Skeletal muscle tissue (tissue), 4 donors: ENCODE data around the gene CCDC61. TPM values are rescaled to one million over a fixed set of nuclear protein-coding genes. Genes with fewer than 3 reads are reported as not detected.

ENCODE experiments used
- H3K27ac ChIP-seq: one replicate; pipeline ENCODE4 v1.7.0; 2013; ENCODE audit warnings: mild to moderate bottlenecking, low read depth, low read length, inconsistent platforms
- H3K27me3 ChIP-seq, 3 donors: one replicate each; pipeline ENCODE4 v1.7.0; 2013; ENCODE audit warnings: low read length in 3 of 3; ENCODE audit not compliant: control insufficient read depth in 3 of 3, insufficient read depth in 3 of 3
- H3K36me3 ChIP-seq, 3 donors: one replicate each; pipeline ENCODE4 v1.7.0; 2013; ENCODE audit warnings: low read length in 3 of 3; ENCODE audit not compliant: control insufficient read depth in 3 of 3, insufficient read depth in 3 of 3
- H3K4me1 ChIP-seq, 3 donors: one replicate each; pipeline ENCODE4 v1.7.0; 2013; ENCODE audit warnings: low read length in 3 of 3, mild to moderate bottlenecking in 3 of 3; ENCODE audit not compliant: control insufficient read depth in 3 of 3, insufficient read depth in 3 of 3
- H3K4me3 ChIP-seq, 3 donors: one replicate each; pipeline ENCODE4 v1.7.0; 2013; ENCODE audit warnings: low read length in 3 of 3
- H3K9ac ChIP-seq, 3 donors: one replicate each; pipeline ENCODE4 v1.7.0; 2013; ENCODE audit warnings: low read length in 3 of 3, mild to moderate bottlenecking in 3 of 3, moderate library complexity in 2 of 3, low read depth in 1 of 3
- H3K9me3 ChIP-seq, 3 donors: one replicate each; pipeline ENCODE4 v1.7.0; 2013; ENCODE audit warnings: low read length in 3 of 3; ENCODE audit not compliant: control insufficient read depth in 3 of 3
- total RNA-seq: library from RNA; depleted of rRNA; stranded (reverse); fragments of >200 nt; gene quantifications from one replicate; pipeline ENCODE4 v1.2.3, GENCODE V29; 2014
- donor health status: Osteomylitis.

CCDC61 gene
- total RNA-seq, 1 donor from 2014 or later: 4.2 TPM

DNA sequence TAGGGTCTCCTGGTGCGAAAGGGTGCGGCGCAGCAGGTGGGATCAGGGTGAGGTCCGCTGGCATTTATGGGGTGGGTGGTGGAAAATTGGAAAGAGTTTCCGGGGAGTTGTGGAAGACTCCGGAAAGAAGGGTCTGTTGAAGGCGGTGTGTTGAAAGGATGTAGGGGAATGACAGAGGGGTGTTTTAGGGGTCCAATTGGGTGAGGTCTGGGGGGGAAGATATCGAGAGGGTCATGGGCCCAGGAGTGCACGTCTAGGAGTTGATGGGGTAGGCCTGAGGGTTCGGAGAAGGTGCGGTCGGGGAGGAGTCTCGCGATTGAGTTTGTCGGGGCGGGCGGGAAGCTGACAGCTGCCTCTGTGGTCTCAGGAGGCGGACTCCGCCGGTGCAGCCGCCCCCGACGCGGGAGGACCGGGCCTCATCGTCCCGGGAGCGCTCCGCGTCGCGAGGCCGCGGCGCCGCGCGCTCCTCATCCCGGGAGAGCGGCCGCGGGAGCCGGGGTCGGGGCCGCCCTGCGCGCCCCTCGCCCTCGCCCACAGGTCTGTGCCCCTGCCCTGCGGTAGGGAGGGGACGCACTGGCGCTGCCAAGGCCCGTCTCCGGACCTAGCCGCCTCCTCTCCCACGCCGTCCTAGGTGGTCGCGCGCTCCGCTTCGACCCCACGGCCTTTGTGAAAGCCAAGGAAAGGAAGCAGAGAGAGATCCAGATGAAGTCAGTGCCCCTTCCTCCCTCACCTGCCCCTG, 20.6 kb downstream of the CCDC61 start:
- Histone ChIP-seq H3K27ac (no peak overlapping the region), H3K4me3 (peak overlapping the region; percentile 83 to 89 (median 88)), H3K36me3 (no peaks in the 10 kb centered on the region), H3K9ac (peak overlapping the region in 2 of 3 donors; percentile 60 to 78), H3K27me3 (peaks cover 18 to 44% (median 22%) of the 10 kb centered on the region in 3 donors), H3K9me3 (no peaks in the 10 kb centered on the region), H3K4me1 (peaks cover 15 to 24% (median 19%) of the 10 kb centered on the region in 3 donors)

DNA sequence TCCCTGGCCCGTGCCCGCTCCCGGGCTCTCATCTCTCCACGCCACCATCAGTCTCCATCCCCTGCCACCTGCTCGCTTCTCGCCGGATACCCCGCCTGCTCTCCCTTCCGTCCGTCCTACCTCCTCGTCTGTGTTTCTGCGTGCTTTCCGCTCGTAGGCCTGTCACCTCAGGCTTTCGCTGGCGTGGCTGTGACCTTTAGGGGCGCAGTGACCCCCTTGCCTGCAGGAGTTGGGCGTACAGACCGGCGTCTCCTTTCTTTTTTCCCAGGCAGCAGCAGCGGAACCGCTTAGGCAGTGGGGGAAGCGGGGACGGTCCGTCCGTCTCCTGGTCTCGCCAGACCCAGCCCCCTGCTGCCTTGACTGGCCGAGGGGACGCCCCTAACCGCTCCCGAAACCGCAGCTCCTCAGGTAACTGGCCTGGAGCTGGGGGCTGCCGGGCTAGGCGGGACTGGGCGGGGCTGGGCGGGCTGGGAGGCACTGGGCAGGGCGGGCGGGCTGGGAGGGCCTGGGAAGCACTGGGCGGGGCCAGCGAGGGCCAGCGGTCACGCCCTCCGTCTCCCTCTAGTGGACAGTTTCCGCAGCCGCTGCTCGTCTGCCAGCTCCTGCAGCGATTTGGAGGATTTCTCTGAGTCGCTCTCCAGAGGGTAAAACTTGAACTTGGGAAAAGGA, 21.3 kb downstream of the CCDC61 start:
- H3K27ac ChIP-seq: no peak overlapping the region
- peak overlapping the region; percentile 10 to 78 (median 60) for H3K9ac ChIP-seq
- no peaks in the 10 kb centered on the region for H3K36me3 ChIP-seq
- no peaks in the 10 kb centered on the region for H3K9me3 ChIP-seq
- H3K27me3 ChIP-seq: peaks cover 24 to 47% (median 25%) of the 10 kb centered on the region in 3 donors
- H3K4me1 ChIP-seq: peaks cover 15 to 24% (median 19%) of the 10 kb centered on the region in 3 donors
- H3K4me3 ChIP-seq: peak overlapping the region; percentile 83 to 89 (median 88)

DNA sequence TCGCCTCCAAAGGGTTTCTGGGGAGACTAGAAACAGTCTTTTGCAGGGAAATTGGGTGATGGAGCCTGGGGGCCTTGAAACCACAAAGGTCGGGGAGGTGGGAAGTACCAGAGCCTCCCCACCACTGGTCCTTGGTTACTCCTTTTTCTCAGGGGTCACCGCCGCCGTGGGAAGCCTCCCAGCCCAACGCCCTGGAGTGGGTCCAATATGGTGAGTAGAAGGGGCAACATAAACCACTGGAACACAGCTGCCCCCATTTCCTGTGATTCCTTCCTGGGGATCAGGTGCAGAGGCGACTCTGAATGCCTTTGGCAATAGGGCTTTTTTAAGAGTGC, 21.8 kb downstream of the CCDC61 start:
- Histone ChIP-seq H3K4me1 (peaks cover 15 to 24% (median 19%) of the 10 kb centered on the region in 3 donors), H3K27ac (no peak overlapping the region), H3K9ac (no peak overlapping the region), H3K4me3 (no peak overlapping the region), H3K9me3 (no peaks in the 10 kb centered on the region), H3K36me3 (no peaks in the 10 kb centered on the region), H3K27me3 (peaks cover 28 to 49% (median 30%) of the 10 kb centered on the region in 3 donors)

DNA sequence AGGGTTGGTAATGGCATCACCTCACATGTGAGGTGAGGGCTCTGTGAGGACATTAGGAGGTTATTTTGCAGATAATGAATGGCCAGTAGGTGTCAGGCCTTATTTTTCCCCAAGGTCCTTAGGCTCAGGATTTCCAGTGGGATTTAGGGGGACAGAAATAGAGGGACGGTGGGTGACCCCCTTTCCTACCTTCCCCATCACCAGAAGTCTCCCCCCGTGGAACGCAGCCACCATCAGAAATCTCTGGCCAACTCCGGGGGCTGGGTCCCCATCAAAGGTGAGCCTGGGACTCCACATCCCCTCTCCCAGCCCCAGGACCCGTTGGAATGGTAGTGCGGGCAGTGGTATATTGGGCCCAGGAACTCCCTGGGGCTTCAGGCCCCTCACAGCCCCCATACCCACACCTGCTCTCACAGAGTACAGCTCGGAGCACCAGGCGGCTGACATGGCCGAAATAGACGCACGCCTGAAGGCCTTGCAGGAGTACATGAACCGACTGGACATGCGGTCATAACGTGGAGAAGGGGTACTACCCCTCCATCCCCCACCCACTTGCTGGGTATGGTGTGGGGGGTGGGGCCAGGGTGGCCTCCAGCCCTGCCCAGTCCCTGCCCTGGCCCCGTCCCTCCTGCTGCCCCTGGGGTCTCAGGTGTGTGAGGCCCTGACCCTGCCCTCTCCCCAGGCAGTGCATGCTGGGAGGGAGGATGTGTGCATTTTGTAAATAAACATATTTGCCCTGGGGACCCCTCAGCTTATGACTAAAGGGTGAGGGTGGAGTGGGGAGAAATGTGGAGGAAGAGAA, 22.8 kb downstream of the CCDC61 start:
- H3K27me3 ChIP-seq: peaks cover 35 to 55% (median 40%) of the 10 kb centered on the region in 3 donors
- peaks cover 15 to 24% (median 19%) of the 10 kb centered on the region in 3 donors for H3K4me1 ChIP-seq
- no peak overlapping the region for H3K4me3 ChIP-seq
- no peaks in the 10 kb centered on the region for H3K36me3 ChIP-seq
- no peak overlapping the region for H3K27ac ChIP-seq
- H3K9me3 ChIP-seq: no peaks in the 10 kb centered on the region
- no peak overlapping the region for H3K9ac ChIP-seq

DNA sequence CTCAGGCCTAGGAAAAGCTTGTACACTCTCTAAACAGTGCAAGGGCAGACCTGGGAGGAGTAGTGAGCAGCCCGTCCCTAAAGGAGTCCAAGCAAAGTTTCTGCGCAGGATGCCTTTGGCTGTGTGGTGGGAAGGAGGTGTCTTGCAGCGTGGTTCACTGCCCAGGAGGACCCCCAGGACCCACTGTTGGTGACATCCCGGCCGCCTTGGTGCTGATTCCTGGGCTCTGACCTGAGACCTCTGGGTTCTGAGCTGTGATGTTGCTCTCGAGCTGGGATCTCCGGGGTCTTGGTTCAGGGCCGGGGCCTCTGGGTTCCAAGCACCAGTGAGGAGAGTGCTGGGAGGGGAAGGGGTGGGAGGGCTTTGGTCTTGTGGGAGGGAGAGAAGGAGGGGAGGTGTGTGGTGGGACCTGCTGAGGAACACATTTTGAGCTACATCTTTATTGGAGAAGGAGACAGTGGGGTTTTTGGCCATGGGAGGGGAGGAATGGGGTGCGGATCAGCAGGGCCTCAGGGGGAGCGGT, 23.5 kb downstream of the CCDC61 start:
- Histone ChIP-seq H3K4me1 (peaks cover 15 to 24% (median 19%) of the 10 kb centered on the region in 3 donors), H3K4me3 (no peak overlapping the region), H3K9me3 (no peaks in the 10 kb centered on the region), H3K9ac (no peak overlapping the region), H3K27ac (no peak overlapping the region), H3K36me3 (no peaks in the 10 kb centered on the region), H3K27me3 (peaks cover 40 to 55% (median 44%) of the 10 kb centered on the region in 3 donors)

DNA sequence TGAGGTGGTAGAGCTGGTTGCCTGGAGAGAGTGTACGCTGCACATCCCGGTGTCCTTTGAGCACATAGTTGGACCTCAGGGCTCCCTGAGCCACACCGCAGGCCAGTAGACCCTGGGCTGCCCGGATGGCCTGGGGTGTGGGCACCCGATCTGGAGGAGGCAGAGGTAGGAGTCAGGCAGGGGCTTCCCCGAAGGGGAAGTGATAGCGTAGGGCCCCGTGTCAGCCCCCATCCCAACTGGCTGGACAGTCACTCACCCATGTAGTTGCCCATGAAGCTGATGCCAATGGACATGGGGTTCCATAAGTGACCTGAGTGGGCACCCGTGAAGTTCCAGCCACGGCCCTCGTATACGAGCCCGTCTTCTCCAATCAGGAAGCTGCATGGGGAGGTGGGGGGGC, 24.0 kb downstream of the CCDC61 start:
- Histone ChIP-seq H3K9ac (no peak overlapping the region), H3K4me3 (no peak overlapping the region), H3K27ac (no peak overlapping the region), H3K4me1 (peaks cover 15 to 24% (median 19%) of the 10 kb centered on the region in 3 donors), H3K36me3 (no peaks in the 10 kb centered on the region), H3K27me3 (peaks cover 42 to 58% (median 47%) of the 10 kb centered on the region in 3 donors), H3K9me3 (no peaks in the 10 kb centered on the region)

DNA sequence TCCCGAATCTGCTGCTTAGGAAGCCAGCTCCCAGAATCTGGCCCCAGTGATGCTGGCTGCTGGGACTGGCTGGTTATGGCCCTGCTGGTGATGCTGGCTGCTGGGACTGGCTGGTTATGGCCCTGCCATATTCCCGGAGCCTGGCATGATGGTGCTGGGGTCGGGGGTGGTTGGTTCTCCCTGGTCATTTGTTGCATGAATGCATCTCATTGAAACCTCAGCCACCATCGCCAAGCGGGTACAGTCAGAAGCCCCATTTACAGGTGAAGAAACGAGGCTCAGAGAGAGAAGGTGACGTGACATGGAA, 25.5 kb downstream of the CCDC61 start:
- H3K27ac ChIP-seq: no peak overlapping the region
- no peaks in the 10 kb centered on the region for H3K36me3 ChIP-seq
- H3K9me3 ChIP-seq: no peaks in the 10 kb centered on the region
- H3K9ac ChIP-seq: no peak overlapping the region
- H3K4me1 ChIP-seq: peaks cover 8 to 12% (median 11%) of the 10 kb centered on the region in 3 donors
- H3K4me3 ChIP-seq: no peak overlapping the region
- H3K27me3 ChIP-seq: peaks cover 34 to 49% (median 36%) of the 10 kb centered on the region in 3 donors

DNA sequence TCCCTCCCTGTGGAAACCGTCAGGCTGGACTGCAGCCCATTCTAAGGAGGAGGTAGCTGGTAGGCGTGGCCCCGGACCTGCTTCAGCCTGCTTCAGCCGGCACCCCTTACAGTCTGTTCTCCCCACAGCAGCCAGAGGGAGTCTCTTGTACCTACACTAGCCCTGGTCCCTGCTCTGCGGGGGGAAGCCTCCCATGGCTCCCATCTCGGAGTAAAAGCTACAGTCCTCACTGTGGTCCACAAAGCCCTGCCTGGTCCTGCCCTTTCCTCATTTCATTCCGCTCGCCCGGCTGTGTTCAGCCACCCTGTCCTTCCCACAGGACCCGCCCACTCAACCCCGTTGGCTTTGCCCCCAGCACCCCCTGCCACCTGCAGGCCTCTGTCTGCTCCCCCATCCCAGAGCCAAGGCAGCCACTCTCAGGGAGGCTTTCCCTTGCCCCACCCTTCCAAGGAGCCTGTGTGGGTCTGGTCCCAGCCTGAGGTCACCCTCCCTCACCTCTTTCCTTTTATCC, 26.3 kb downstream of the CCDC61 start:
- Histone ChIP-seq H3K4me1 (peaks cover 2 to 5% (median 4%) of the 10 kb centered on the region in 3 donors), H3K27me3 (peaks cover 31 to 49% (median 38%) of the 10 kb centered on the region in 3 donors), H3K9ac (no peak overlapping the region), H3K9me3 (no peaks in the 10 kb centered on the region), H3K4me3 (no peak overlapping the region), H3K27ac (no peak overlapping the region), H3K36me3 (no peaks in the 10 kb centered on the region)

DNA sequence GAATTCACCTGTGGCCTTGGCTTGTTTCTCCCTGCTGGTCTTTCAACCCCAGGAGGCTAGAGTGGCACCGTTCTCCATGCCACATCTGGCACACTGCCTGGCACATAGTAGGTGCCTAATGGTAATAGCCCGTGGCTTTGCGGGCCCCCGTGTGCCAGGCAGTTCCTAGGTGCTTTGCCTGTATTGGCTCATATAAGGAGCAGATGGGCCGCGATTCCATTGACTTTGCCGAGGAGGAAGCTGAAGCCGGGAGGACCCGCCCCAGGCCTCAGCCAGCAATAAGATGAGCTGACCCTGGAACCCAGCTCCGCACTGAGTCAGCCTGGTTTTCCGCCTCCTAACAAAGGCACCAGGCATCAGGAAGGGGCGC, 26.8 kb downstream of the CCDC61 start:
- no peak overlapping the region for H3K4me3 ChIP-seq
- no peak overlapping the region for H3K9ac ChIP-seq
- H3K9me3 ChIP-seq: no peaks in the 10 kb centered on the region
- peaks cover 31 to 51% (median 40%) of the 10 kb centered on the region in 3 donors for H3K27me3 ChIP-seq
- peaks cover under 1 to 3% (median 1%) of the 10 kb centered on the region in 3 donors for H3K4me1 ChIP-seq
- H3K36me3 ChIP-seq: no peaks in the 10 kb centered on the region
- H3K27ac ChIP-seq: no peak overlapping the region
